ENCODE results near the gene TIMM50. TPM values are rescaled to one million over a fixed set of nuclear protein-coding genes. Genes with fewer than 3 reads are reported as not detected.

The TIMM50 gene
- total and polyA plus RNA-seq, 2 of the 8 experiments (the other 6 are each of a cell fraction or from before 2014, with no cell fraction given): 155 to 187 TPM

- TF ChIP-seq FOSL1 (IDR thresholded peaks at IDR 0.05; ENCODE audit: insufficient read depth, low read depth, low read length): no peak
These were observed 40.2 kb downstream of the TIMM50 start (continued) for GRCh38 chr19:39520541-39521484.

Measured in H1 (cell line).